Psoas muscle (tissue), 8 donors: ENCODE data around the gene AP2A1. TPM values are rescaled to one million over a fixed set of nuclear protein-coding genes. Genes with fewer than 3 reads are reported as not detected.
A peak's percentile ranks its signal among the peaks of the same experiment; 100 is the strongest.

Experiments
- ATAC-seq, 4 donors: fragments of 200-7000 bp; cut with Tn5 transposase; one replicate each; pipeline ENCODE4 v1.9.1; 2020; ENCODE audit warnings: moderate library complexity in 3 of 4, mild to moderate bottlenecking in 2 of 4
- DNase-seq, 2 donors: peaks; one replicate each; pipeline ENCODE4 v3.0.0-alpha.2; 2020
- H3K27ac ChIP-seq: fragments of 200-600 bp; one replicate; pipeline ENCODE4 v1.8.0; 2022
- H3K27me3 ChIP-seq, 3 donors: fragments of 200-600 bp in 1 of 3; one replicate each; pipeline versions ENCODE4 v1.6.1 to v1.8.0; 2013 to 2022; ENCODE audit warnings: low read length in 2 of 3, mild to moderate bottlenecking in 2 of 3, moderate library complexity in 1 of 3; ENCODE audit not compliant: insufficient read depth in 3 of 3
- H3K36me3 ChIP-seq, 2 donors: fragments of 200-600 bp in 1 of 2; one replicate each; pipeline versions ENCODE4 v1.6.1 to v1.8.0; 2013 to 2022; ENCODE audit warnings: low read depth in 1 of 2, mild to moderate bottlenecking in 1 of 2, moderate library complexity in 1 of 2; ENCODE audit not compliant: insufficient read depth in 1 of 2
- H3K4me1 ChIP-seq: fragments of 200-600 bp; one replicate; pipeline ENCODE4 v1.8.0; 2022
- H3K4me3 ChIP-seq: fragments of 200-600 bp; one replicate; pipeline ENCODE4 v1.8.0; 2022; ENCODE audit warnings: mild to moderate bottlenecking
- H3K9me3 ChIP-seq: fragments of 200-600 bp; one replicate; pipeline ENCODE4 v1.8.0; 2022
- WGBS, 3 donors: extraction: QIAGEN DNeasy Blood & Tissue Kit; methylation state at CpG; one replicate each; pipeline versions ENCODE4 v1.1.6 to v1.1.7; 2013; 5-methylcytosine and 5-hydroxymethylcytosine counted together
- intact Hi-C, 2 donors: fragments of 100-400 bp; cut with DNase I; formaldehyde crosslinking; loops; one replicate each; pipeline versions ENCODE4 v1.11.0 to v1.14.2; 2022
- polyA plus RNA-seq, 3 donors: library from polyadenylated mRNA; stranded (reverse); fragments of 200-250 nt; gene quantifications; one replicate each; pipeline ENCODE4 v1.2.3, GENCODE V29; 2013
- total RNA-seq, 4 donors: library from RNA; stranded (reverse); fragmentation: NEBNext Ultra II Directional in 2 of 4; extraction: Animal tissue kit (Norgen Biotek cat#: 25700) in 2 of 4; gene quantifications; one replicate each; pipeline versions ENCODE4 v1.2.1 to v1.2.4, GENCODE V29; 2021 to 2023
- TF ChIP-seq, protein P1 (sequence below): fragments of 200-600 bp; IDR thresholded peaks from one replicate; pipeline ENCODE4 v1.8.0; 2022; ENCODE audit warnings: antibody characterized with exemption
- donor health status: healthy with polysubstance abuse.
- donor health status: DM: no; HTN: no; CAD: no; lungs with moderate emphysema.
- donor health status: Bipolar disorder and iron deficiency.
- donor health status: healthy.
- donor health status: DM: yes; HTN: yes; CAD: no.
- donor health status: DM: no; HTN: no; CAD: no.
- donor health status: DM: no; HTN: no; CAD: no.
- donor health status: DM: yes; HTN: yes; CAD: no.

Gene AP2A1
- total and polyA plus RNA-seq, 7 donors: 58.2 to 102 (median 81.0) TPM

DNA sequence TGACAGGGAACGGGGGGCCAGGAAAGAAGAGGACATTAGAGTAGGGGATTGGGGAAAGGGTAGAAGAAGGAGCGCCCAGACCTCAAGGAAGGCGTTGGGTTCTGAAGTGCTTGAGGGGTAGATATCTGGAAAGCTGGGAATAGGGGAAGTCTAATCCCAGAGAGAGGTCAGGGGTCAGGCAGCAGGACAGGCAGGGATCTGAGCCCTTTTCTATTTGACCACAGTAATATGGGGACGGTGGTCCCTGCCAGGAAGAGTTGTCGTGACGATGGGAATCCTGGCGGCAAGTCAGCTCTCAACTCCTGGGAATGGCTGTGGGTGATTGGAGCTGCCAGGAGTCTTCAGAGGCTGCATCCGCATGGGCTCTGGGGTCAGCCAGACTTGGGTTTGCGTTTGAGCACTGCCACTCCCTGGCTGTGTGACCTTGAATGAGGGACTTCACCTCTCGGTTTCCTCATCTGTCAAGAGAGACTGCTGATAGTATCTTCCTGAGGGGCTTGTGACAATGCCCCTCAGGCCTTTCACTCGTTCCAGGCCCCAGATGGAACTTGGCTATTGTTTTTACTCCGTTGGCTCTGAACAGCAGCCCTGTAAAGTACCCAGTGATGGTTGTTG, 1.3 kb downstream of the AP2A1 start:
- 44 to 52% (median 45%) methylated on average over 12 of the region's 12 CpGs for WGBS, 3 donors
- peak overlapping the region; percentile 82 for H3K4me3 ChIP-seq
- H3K36me3 ChIP-seq: no peaks in the 10 kb centered on the region
- no peaks in the 10 kb centered on the region for H3K27me3 ChIP-seq
- H3K27ac ChIP-seq: no peak overlapping the region
- ATAC-seq (no peak), DNase-seq (no peak)
- peaks cover 16% of the 10 kb centered on the region for H3K4me1 ChIP-seq
- no peaks in the 10 kb centered on the region for H3K9me3 ChIP-seq
- TF ChIP-seq, protein P1, sequence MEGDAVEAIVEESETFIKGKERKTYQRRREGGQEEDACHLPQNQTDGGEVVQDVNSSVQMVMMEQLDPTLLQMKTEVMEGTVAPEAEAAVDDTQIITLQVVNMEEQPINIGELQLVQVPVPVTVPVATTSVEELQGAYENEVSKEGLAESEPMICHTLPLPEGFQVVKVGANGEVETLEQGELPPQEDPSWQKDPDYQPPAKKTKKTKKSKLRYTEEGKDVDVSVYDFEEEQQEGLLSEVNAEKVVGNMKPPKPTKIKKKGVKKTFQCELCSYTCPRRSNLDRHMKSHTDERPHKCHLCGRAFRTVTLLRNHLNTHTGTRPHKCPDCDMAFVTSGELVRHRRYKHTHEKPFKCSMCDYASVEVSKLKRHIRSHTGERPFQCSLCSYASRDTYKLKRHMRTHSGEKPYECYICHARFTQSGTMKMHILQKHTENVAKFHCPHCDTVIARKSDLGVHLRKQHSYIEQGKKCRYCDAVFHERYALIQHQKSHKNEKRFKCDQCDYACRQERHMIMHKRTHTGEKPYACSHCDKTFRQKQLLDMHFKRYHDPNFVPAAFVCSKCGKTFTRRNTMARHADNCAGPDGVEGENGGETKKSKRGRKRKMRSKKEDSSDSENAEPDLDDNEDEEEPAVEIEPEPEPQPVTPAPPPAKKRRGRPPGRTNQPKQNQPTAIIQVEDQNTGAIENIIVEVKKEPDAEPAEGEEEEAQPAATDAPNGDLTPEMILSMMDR: no peak
- intact Hi-C loops: loop anchor here (5.0 kb wide), 2 partner anchors 34 to 39 kb away; no protein-coding TSS in a partner anchor

DNA sequence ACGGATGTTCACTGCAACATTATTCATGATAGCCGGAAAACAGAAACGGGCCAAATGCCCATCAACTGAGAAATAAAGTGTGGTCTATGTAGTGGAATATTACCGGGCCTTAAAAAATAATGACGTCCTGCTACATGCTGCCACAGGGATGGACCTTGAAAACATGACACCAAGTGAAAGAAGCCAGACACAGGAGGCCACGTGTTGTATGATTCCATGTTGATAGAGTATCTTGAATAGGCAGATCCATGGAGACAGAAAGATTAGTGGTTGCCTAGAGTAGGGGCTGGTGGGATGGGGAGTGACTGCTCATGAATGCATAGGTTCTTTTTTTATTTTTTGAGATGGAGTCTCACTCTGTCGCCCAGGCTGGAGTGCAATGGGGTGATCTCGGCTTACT, 3.7 kb downstream of the AP2A1 start:
- 84 to 86% (median 84%) methylated on average over 8 of the region's 8 CpGs for WGBS, 3 donors
- no peaks in the 10 kb centered on the region for H3K36me3 ChIP-seq
- DNase-seq (no peak), ATAC-seq (no peak)
- H3K4me3 ChIP-seq: no peak overlapping the region
- H3K27ac ChIP-seq: no peak overlapping the region
- no peaks in the 10 kb centered on the region for H3K27me3 ChIP-seq
- no peaks in the 10 kb centered on the region for H3K9me3 ChIP-seq
- TF ChIP-seq, protein P1: no peak
- peaks cover 16% of the 10 kb centered on the region for H3K4me1 ChIP-seq
- intact Hi-C loops: no loop called here

DNA sequence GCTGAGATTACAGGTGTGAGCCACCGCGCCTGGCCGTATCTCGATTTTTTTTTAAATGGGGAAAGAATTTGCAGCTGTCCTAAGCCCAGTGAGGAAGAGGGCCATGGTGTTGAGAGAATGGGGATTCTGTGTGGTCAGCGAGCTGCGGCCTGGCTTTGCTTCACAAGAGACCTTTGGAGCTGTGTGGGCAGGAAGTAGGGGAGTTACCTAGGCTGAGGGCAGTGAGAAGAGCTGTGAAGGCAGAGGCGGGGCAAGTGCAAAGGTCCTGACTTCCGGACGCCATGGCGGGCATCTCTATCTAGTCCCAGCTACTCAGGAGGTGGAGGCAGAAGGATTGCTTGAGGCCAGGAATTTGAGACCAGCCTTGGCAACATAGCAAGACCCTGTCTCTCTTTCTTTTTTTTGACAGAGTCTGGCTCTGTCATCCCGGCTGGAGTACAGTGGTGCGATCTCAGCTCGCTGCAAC, 4.9 kb downstream of the AP2A1 start:
- TF ChIP-seq, protein P1: no peak
- 80 to 85% (median 83%) methylated on average over 10 to 13 of the region's 13 CpGs for WGBS, 3 donors
- Histone ChIP-seq H3K4me3 (no peak overlapping the region), H3K4me1 (peaks cover 16% of the 10 kb centered on the region), H3K9me3 (no peaks in the 10 kb centered on the region), H3K27ac (no peak overlapping the region), H3K27me3 (no peaks in the 10 kb centered on the region), H3K36me3 (peaks cover 0 to 3% of the 10 kb centered on the region in 2 donors)
- DNase-seq (no peak), ATAC-seq (no peak)
- intact Hi-C loops: no loop called here

DNA sequence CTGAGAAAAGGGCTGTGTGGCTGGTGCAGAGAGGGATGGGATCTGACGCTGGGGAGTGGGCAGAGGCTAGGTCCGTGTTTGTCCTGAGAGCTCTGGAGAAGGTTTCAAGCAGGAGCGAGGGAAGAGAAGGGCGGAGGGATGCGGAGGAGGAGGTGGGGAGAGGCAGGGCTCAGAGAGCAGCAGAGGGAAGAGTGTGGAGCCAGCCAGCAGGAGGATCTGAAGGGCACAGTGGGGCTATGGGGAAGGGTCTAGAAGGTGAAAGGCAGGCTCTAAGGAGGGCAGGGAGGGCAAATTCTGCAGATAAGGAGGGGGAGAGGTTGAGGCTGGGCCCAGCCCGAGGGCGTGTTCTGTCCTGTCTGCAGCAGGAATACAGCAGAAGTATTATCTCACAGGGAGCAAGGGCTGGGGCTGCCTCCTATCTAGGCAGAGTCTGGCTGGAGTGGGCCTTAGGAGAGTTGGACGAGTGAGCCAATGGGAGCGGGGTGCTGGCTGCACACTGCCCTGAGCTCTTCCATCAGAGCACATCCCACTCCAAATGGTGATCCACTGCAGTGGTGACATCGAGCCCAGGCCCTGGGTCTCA, 6.1 kb downstream of the AP2A1 start:
- DNase-seq: no peak
- TF ChIP-seq, protein P1: no peak
- intact Hi-C loops: no loop called here
- no peaks in the 10 kb centered on the region for H3K9me3 ChIP-seq
- H3K36me3 ChIP-seq: peaks cover 0 to 4% of the 10 kb centered on the region in 2 donors
- 88 to 91% (median 90%) methylated on average over 10 of the region's 10 CpGs for WGBS, 3 donors
- H3K27ac ChIP-seq: no peak overlapping the region
- ATAC-seq: no peak
- H3K4me3 ChIP-seq: no peak overlapping the region
- H3K27me3 ChIP-seq: no peaks in the 10 kb centered on the region
- H3K4me1 ChIP-seq: peaks cover 15% of the 10 kb centered on the region
